Coronary artery (tissue), 2 donors: ENCODE measurements around the gene NR5A2.

Experiments used
- DNase-seq: peaks from one replicate; pipeline ENCODE4 v3.0.0-alpha.2; 2017; ENCODE audit warnings: low spot score
- H3K27ac ChIP-seq, 2 donors: fragments of 200-600 bp; sonication (generic); one replicate each; pipeline ENCODE4 v1.5.1; 2016 to 2019
- H3K4me3 ChIP-seq: fragments of 200-600 bp; sonication (generic); 2 replicates; pipeline ENCODE4 v1.5.1; 2016; ENCODE audit warnings: mild to moderate bottlenecking, moderate library complexity
- TF ChIP-seq, protein P1 (sequence below): fragments of 200-600 bp; sonication (generic); IDR thresholded peaks from one replicate; pipeline ENCODE4 v1.5.1; 2019; ENCODE audit warnings: antibody characterized with exemption

The NR5A2 gene

DNA sequence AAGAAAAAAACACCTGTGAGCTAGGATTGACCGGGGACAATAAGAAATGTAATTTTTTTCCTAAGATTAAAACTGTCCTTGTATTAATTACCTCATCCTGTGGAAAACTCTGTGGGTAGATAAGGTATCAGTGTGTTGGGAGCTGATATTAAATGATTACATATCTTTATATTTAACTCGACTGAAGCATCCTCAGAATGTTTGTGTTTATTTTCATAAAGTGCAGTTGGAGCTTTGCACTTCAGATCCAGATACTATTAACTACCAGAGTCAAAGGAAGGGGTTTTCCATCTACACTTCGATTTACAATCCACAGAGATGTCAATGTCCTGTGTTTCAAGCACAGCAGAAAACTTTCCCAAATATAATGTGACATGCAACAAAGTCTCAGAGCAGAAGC is 164.5 kb downstream of the NR5A2 start:
- TF ChIP-seq, protein P1, sequence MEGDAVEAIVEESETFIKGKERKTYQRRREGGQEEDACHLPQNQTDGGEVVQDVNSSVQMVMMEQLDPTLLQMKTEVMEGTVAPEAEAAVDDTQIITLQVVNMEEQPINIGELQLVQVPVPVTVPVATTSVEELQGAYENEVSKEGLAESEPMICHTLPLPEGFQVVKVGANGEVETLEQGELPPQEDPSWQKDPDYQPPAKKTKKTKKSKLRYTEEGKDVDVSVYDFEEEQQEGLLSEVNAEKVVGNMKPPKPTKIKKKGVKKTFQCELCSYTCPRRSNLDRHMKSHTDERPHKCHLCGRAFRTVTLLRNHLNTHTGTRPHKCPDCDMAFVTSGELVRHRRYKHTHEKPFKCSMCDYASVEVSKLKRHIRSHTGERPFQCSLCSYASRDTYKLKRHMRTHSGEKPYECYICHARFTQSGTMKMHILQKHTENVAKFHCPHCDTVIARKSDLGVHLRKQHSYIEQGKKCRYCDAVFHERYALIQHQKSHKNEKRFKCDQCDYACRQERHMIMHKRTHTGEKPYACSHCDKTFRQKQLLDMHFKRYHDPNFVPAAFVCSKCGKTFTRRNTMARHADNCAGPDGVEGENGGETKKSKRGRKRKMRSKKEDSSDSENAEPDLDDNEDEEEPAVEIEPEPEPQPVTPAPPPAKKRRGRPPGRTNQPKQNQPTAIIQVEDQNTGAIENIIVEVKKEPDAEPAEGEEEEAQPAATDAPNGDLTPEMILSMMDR = no peak
- no peak for DNase-seq
- H3K4me3 ChIP-seq = no peak overlapping the region
- no peak overlapping the region for H3K27ac ChIP-seq

DNA sequence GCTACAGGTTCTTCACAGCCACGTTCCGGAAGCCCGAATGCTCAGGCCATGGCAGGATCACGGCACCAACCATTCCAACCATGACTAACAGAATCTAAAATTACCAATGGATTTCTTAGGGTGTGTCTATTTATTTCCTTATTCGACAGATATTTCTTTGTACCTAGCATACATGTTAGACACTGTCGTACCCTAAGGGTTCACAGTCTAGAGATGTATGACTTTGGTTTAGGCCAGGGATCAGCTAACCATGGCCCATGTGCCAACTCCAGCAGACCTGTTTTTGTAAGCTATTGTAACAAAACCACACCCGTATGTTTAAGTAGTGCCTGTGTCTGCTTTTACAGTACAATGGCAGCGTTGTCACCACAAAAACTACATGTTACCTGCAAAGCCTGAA is 167.0 kb downstream of the NR5A2 start:
- no peak overlapping the region for H3K27ac ChIP-seq
- no peak for DNase-seq
- no peak overlapping the region for H3K4me3 ChIP-seq
- TF ChIP-seq, protein P1 = no peak

DNA sequence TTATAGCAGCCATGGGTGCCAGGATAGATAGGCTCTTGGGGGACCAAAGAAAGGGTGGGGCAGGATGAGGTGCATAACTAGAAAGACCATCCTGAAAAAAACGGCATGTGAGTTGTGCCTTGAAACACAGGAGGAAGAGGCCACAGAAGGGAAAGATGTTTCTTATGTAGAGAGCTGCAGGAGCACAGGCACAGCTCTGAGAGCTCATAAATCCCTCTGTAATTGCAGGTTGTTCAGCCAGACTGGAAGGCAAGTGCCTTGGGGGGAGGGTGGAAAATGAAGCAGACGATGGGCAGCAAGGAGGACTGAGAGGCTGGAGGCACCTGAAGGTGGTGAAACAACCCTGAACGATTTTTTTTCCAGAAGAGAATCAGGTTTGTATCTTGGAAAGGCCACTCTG is 170.7 kb downstream of the NR5A2 start:
- DNase-seq = peak; percentile 3
- TF ChIP-seq, protein P1 = no peak
- Histone ChIP-seq H3K27ac (no peak overlapping the region), H3K4me3 (no peak overlapping the region)

DNA sequence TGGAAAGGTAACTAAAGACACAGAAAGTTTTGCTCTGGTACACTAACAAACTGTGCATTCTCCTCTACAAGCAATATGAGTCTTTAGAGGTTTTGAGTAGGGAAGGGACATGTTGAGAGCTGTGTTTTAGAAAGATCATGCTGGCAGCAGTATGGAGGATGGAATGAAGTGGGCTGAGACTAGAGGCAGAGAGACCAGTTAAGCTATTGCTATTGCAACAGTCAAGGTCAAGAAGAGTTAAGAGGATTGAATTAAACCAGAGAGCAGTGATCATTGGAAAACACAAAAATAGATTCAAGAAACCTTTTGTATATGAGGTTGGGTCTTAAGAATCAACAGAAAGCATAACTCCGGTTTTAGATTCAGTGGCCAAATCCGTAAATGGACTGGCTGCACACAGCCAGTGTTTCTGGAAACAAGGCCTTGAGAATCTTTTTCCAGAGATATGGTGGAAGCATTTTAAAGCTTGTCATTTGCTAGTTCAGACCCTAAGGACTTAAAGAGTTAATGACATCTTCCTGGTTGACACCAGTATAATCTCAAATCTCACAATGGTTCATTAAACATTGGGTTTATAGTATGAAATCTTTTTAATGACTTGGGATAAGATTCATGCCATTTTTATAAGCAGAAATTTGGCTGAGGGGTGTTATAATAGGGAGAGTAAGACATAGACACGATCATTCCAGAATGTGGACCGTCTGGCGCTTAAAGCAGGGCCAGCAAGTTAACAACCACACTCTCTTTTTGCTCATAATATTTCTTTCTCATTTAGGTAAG is 177.9 kb downstream of the NR5A2 start:
- H3K4me3 ChIP-seq = no peak overlapping the region
- DNase-seq = no peak
- H3K27ac ChIP-seq = no peak overlapping the region
- TF ChIP-seq, protein P1 = no peak

DNA sequence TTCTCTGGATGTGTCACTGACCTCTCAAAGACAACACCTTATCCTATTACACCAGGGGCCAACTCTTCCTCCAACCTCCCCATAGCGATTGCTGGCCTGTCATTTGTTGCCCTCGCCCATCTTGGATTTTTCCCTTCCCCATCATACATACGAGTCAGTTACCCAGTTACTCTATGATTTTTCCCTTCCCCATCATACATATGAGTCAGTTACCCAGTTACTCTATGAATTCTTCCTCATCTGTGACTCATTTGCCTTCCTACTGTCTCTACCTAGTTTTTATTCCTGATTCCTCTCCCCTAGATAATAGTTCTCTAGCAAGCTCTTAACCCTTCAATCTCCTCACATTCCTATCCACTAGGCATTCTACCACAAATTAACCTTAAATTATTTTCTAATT is 178.8 kb downstream of the NR5A2 start:
- no peak for DNase-seq
- Histone ChIP-seq H3K4me3 (no peak overlapping the region), H3K27ac (no peak overlapping the region)
- TF ChIP-seq, protein P1 = no peak

DNA sequence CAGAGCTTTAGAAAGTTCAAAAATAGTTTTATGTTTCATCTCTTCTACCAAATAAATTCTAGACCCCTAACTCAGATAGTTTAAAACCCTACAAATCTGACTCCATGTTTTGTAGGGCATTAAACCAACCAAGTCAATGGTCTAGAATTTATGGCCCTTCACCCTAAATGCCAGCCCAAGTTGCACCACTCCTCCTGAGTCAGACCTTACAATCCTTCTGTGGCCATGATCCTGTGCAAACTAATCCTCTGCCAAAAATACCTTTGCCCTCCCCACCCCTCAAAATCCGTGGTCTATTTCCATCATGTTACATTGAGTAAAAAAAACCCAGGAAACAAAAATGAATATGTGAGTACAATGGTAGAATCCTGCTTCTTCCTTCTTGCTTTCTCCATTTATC is 179.3 kb downstream of the NR5A2 start:
- H3K27ac ChIP-seq = no peak overlapping the region
- H3K4me3 ChIP-seq = no peak overlapping the region
- TF ChIP-seq, protein P1 = no peak
- no peak for DNase-seq

DNA sequence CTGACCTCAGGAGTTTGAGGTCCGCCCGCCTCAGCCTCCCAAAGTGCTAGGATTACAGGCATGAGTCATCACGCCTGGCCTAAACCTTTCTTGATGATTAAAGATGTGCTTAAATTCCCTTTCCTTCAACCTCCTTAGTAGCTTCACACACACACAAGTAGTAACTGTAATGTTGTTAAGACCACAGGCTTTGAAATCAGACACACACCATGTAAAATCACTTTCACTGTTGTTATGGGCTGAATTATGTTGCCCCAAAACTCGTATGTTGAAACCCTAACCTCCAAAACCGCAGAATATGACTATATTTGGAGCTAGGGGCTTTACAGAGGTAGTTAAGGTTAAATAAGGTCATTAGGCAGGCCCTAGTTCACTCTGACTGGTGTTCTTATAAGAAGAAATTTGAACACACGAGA is 180.2 kb downstream of the NR5A2 start:
- TF ChIP-seq, protein P1 = no peak
- Histone ChIP-seq H3K27ac (no peak overlapping the region), H3K4me3 (no peak overlapping the region)
- DNase-seq = no peak
